ENCODE measurements around the gene OPA3. TPM values are rescaled to one million over a fixed set of nuclear protein-coding genes. Genes with fewer than 3 reads are reported as not detected.

OPA3 gene
- polyA plus RNA-seq, 1 donor from 2014 or later: 6.0 TPM

- Histone ChIP-seq H3K4me3 (ENCODE audit: low read length) (peak overlapping the region; percentile 63), H3K36me3 (ENCODE audit: insufficient read depth, low read length) (no peaks in the 10 kb centered on the region), H3K27me3 (ENCODE audit: insufficient read depth, low read depth, low read length) (peaks cover 8% of the 10 kb centered on the region), H2AFZ (ENCODE audit: low read depth, low read length) (no peak overlapping the region), H4K20me1 (ENCODE audit: insufficient read depth) (no peaks in the 10 kb centered on the region), H3K9me3 (ENCODE audit: low read length) (no peaks in the 10 kb centered on the region), H3K9me2 (ENCODE audit: insufficient read depth, low read length) (no peaks in the 10 kb centered on the region), H3K79me2 (replicated peaks; ENCODE audit: insufficient read depth, low read length) (no peaks in the 10 kb centered on the region), H3K27ac (ENCODE audit: low read length) (no peak overlapping the region), H3K9ac (ENCODE audit: low read length) (peak overlapping the region; percentile 31), H3K4me2 (ENCODE audit: low read length) (no peak overlapping the region), H3F3A (ENCODE audit: insufficient read depth, low read length, poor library complexity, severe bottlenecking) (no peaks in the 10 kb centered on the region)
- TF ChIP-seq CTCF (IDR thresholded peaks at IDR 0.05; ENCODE audit: poor library complexity, severe bottlenecking) (peak; percentile 47), POLR2AphosphoS5 (IDR thresholded peaks at IDR 0.05) (no peak), EZH2 (IDR thresholded peaks at IDR 0.05; ENCODE audit: borderline replicate concordance, insufficient read depth, low read length, poor library complexity, severe bottlenecking) (no peak), SMC3 (conservative IDR thresholded peaks at IDR 0.05; ENCODE audit: poor library complexity) (peak; percentile 38), EP300 (conservative IDR thresholded peaks at IDR 0.05; ENCODE audit: poor library complexity, severe bottlenecking) (no peak), TAF1 (IDR thresholded peaks at IDR 0.05; ENCODE audit: low read depth) (no peak), MXI1 (conservative IDR thresholded peaks at IDR 0.05; ENCODE audit: poor library complexity, severe bottlenecking) (peak; percentile 37), RAD21 (conservative IDR thresholded peaks at IDR 0.05) (peak; percentile 45)
- TF ChIP-seq, protein P1, sequence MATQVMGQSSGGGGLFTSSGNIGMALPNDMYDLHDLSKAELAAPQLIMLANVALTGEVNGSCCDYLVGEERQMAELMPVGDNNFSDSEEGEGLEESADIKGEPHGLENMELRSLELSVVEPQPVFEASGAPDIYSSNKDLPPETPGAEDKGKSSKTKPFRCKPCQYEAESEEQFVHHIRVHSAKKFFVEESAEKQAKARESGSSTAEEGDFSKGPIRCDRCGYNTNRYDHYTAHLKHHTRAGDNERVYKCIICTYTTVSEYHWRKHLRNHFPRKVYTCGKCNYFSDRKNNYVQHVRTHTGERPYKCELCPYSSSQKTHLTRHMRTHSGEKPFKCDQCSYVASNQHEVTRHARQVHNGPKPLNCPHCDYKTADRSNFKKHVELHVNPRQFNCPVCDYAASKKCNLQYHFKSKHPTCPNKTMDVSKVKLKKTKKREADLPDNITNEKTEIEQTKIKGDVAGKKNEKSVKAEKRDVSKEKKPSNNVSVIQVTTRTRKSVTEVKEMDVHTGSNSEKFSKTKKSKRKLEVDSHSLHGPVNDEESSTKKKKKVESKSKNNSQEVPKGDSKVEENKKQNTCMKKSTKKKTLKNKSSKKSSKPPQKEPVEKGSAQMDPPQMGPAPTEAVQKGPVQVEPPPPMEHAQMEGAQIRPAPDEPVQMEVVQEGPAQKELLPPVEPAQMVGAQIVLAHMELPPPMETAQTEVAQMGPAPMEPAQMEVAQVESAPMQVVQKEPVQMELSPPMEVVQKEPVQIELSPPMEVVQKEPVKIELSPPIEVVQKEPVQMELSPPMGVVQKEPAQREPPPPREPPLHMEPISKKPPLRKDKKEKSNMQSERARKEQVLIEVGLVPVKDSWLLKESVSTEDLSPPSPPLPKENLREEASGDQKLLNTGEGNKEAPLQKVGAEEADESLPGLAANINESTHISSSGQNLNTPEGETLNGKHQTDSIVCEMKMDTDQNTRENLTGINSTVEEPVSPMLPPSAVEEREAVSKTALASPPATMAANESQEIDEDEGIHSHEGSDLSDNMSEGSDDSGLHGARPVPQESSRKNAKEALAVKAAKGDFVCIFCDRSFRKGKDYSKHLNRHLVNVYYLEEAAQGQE (IDR thresholded peaks at IDR 0.05; ENCODE audit: borderline replicate concordance): no peak
These were observed 55.7 kb downstream of the OPA3 start for GRCh38 chr19:45528744-45529419.

GRCh38 chr19:45528149-45528743 is 56.4 kb downstream of the OPA3 start:
- no peaks in the 10 kb centered on the region for H3F3A ChIP-seq (ENCODE audit: insufficient read depth, low read length, poor library complexity, severe bottlenecking)
- H3K4me2 ChIP-seq (ENCODE audit: low read length): no peak overlapping the region
- H4K20me1 ChIP-seq (ENCODE audit: insufficient read depth): no peaks in the 10 kb centered on the region
- no peaks in the 10 kb centered on the region for H3K79me2 ChIP-seq (replicated peaks; ENCODE audit: insufficient read depth, low read length)
- H3K36me3 ChIP-seq (ENCODE audit: insufficient read depth, low read length): no peaks in the 10 kb centered on the region
- H3K27me3 ChIP-seq (ENCODE audit: insufficient read depth, low read depth, low read length): peaks cover 8% of the 10 kb centered on the region
- H2AFZ ChIP-seq (ENCODE audit: low read depth, low read length): no peak overlapping the region
- H3K27ac ChIP-seq (ENCODE audit: low read length): no peak overlapping the region
- H3K9me2 ChIP-seq (ENCODE audit: insufficient read depth, low read length): no peaks in the 10 kb centered on the region
- no peak overlapping the region for H3K9ac ChIP-seq (ENCODE audit: low read length)
- peak overlapping the region; percentile 63 for H3K4me3 ChIP-seq (ENCODE audit: low read length)
- no peaks in the 10 kb centered on the region for H3K9me3 ChIP-seq (ENCODE audit: low read length)
- TF ChIP-seq, protein P1 (IDR thresholded peaks at IDR 0.05; ENCODE audit: borderline replicate concordance): no peak
- TF ChIP-seq CTCF (IDR thresholded peaks at IDR 0.05; ENCODE audit: poor library complexity, severe bottlenecking) (no peak), TAF1 (IDR thresholded peaks at IDR 0.05; ENCODE audit: low read depth) (no peak), MXI1 (conservative IDR thresholded peaks at IDR 0.05; ENCODE audit: poor library complexity, severe bottlenecking) (no peak), RAD21 (conservative IDR thresholded peaks at IDR 0.05) (no peak), SMC3 (conservative IDR thresholded peaks at IDR 0.05; ENCODE audit: poor library complexity) (no peak), EZH2 (IDR thresholded peaks at IDR 0.05; ENCODE audit: borderline replicate concordance, insufficient read depth, low read length, poor library complexity, severe bottlenecking) (no peak), POLR2AphosphoS5 (IDR thresholded peaks at IDR 0.05) (no peak), EP300 (conservative IDR thresholded peaks at IDR 0.05; ENCODE audit: poor library complexity, severe bottlenecking) (no peak)

Data from neural cell (in vitro differentiated cells).